Ishikawa (cell line): ENCODE results near the gene DAB1.

Experiments used
- CEBPB ChIP-seq: IDR thresholded peaks from 2 replicates; pipeline ENCODE4 v1.6.1; 2012
- CREB1 ChIP-seq: IDR thresholded peaks from 2 replicates; pipeline ENCODE4 v1.6.1; 2012; ENCODE audit warnings: low read depth
- EGR1 ChIP-seq: IDR thresholded peaks from 2 replicates; pipeline ENCODE4 v1.6.1; 2012
- EP300 ChIP-seq: IDR thresholded peaks from 2 replicates; pipeline ENCODE4 v1.6.1; 2012; ENCODE audit warnings: borderline replicate concordance
- FOXM1 ChIP-seq: IDR thresholded peaks from 2 replicates; pipeline ENCODE4 v1.6.1; 2012; ENCODE audit warnings: low read depth, borderline replicate concordance
- NFIC ChIP-seq: IDR thresholded peaks from 2 replicates; pipeline ENCODE4 v1.6.1; 2012
- RAD21 ChIP-seq: IDR thresholded peaks from 2 replicates; pipeline ENCODE4 v1.6.1; 2012; ENCODE audit warnings: low read depth
- REST ChIP-seq: IDR thresholded peaks from 2 replicates; pipeline ENCODE4 v1.6.1; 2012; ENCODE audit warnings: low read depth, mild to moderate bottlenecking
- TAF1 ChIP-seq: IDR thresholded peaks from 2 replicates; pipeline ENCODE4 v1.6.1; 2012; ENCODE audit warnings: low read depth, mild to moderate bottlenecking
- TCF12 ChIP-seq: IDR thresholded peaks from 2 replicates; pipeline ENCODE4 v1.6.1; 2012; ENCODE audit warnings: low read depth
- TEAD4 ChIP-seq: IDR thresholded peaks from 2 replicates; pipeline ENCODE4 v1.6.1; 2012
- USF1 ChIP-seq: IDR thresholded peaks from 2 replicates; pipeline ENCODE4 v1.6.1; 2012
- YY1 ChIP-seq: IDR thresholded peaks from 2 replicates; pipeline ENCODE4 v1.6.1; 2012; ENCODE audit warnings: low read depth
- ZBTB7A ChIP-seq: IDR thresholded peaks from 2 replicates; pipeline ENCODE4 v1.6.1; 2012; ENCODE audit warnings: low read depth
- TF ChIP-seq, protein P1 (sequence below): IDR thresholded peaks from 2 replicates; pipeline ENCODE4 v1.6.1; 2012

DAB1 gene

DNA sequence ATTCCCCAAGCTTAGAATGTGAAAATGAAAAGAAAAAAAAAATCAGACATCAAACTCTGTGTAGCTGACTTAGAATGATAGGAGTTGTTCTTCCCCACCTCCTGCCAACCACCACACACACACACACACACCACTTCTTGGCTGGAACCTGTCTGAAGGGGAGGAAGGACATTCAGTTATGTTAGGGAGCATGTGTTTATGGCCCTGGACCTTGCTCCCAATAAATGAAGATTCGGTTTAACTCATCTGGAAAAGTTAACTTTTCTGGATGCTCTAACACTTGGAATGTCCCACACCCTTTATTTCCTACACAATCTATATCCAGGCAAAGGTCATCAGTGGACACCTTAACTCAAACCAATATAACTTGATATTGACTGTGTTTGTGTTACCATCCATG is 112.4 kb downstream of the DAB1 start:
- TF ChIP-seq ZBTB7A (no peak), YY1 (no peak), TCF12 (no peak), TAF1 (no peak), USF1 (no peak), EP300 (no peak), RAD21 (no peak), CREB1 (no peak), REST (no peak), NFIC (no peak), FOXM1 (no peak), EGR1 (no peak), CEBPB (no peak), TEAD4 (no peak)
- TF ChIP-seq, protein P1, sequence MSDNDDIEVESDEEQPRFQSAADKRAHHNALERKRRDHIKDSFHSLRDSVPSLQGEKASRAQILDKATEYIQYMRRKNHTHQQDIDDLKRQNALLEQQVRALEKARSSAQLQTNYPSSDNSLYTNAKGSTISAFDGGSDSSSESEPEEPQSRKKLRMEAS = no peak

DNA sequence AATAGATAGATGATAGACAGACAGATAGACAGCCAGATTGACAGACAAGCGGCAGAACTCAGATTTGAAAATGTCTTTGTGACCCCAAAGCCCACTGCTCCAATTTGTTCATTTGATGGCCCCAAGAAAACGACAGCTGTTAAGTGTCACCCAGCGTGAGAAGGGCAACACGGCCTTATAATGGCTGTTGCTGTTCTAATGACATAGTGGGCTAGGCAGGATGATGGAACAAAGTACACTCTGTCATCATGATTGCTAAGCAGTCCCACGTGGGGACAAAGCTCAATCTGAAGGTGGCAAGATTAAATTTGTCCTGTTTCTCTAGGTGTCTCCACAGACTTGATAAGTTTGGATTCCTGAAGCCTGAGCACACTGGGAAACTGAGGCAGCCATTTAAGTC is 112.9 kb downstream of the DAB1 start:
- TF ChIP-seq TEAD4 = no peak
- TF ChIP-seq FOXM1 = no peak
- TF ChIP-seq ZBTB7A = no peak
- TF ChIP-seq YY1 = no peak
- no peak for TF ChIP-seq NFIC
- no peak for TF ChIP-seq USF1
- TF ChIP-seq CREB1 = no peak
- TF ChIP-seq EP300 = no peak
- no peak for TF ChIP-seq CEBPB

DNA sequence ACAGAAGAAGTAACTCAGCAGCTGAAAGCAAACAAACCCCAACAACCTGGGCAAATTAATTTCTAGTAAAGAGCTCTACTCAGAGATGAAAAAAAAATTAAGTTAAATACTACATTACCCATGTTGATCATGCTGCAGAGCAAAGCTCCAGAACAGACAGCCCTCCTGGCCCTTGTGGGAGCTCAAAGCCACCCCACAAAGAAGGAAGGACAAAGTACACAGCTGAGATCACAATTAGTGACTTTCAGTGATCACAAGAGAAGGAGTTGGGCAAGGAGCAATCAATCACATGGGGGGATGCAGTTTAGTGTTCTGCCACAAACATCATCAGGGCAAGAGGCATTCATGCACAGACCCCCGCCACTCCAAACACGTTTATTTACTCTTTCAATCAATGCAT is 114.2 kb downstream of the DAB1 start:
- TF ChIP-seq CEBPB = no peak
- no peak for TF ChIP-seq EP300
- TF ChIP-seq TCF12 = no peak
- no peak for TF ChIP-seq TAF1
- no peak for TF ChIP-seq REST

DNA sequence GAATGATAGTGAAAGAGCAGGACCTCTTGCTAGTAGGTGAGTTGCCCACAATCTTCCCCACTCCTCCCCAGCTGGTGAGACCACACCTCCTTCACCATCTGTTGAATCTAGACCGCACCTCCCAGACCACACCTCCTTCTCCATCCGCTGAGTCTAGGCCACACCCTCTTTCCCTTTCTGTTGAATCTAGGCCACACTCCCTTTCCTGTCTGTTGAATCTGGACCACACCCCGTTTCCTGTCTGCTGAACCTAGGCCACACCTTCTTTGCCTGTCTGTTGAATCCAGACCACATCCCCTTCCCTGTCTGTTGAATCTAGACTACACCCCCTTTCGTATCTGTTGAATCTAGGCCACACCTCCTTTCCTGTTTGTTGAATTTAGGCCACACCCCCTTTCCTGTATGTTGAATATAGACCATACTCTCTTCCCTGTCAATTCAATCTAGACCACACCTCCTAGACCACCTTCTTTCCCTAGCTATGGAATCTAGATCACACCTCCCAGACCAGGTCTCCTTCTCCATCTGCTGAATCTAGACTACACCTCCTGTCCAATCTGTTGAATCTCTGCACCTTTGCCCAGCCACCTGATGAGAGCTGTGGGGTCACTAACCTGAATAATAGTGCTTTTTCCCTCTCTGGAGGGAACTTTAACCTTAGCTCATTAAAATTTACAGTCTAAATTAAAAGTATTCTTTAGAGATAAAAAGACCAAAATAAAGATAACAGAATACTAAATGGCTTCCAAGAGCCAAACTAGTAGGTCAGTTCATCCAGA is 116.3 kb downstream of the DAB1 start:
- TF ChIP-seq NFIC (no peak), YY1 (no peak), TCF12 (no peak), REST (no peak), EGR1 (no peak), CEBPB (no peak), EP300 (no peak), FOXM1 (no peak), TEAD4 (no peak), CREB1 (no peak), USF1 (no peak), RAD21 (no peak), TAF1 (no peak), ZBTB7A (no peak)
- TF ChIP-seq, protein P1 = no peak
